ENCODE data around the gene SPOCK1. TPM values are rescaled to one million over a fixed set of nuclear protein-coding genes. Genes with fewer than 3 reads are reported as not detected.

SPOCK1 gene
- total RNA-seq, 1 experiment from 2014 or later: 10.9 TPM

DNA sequence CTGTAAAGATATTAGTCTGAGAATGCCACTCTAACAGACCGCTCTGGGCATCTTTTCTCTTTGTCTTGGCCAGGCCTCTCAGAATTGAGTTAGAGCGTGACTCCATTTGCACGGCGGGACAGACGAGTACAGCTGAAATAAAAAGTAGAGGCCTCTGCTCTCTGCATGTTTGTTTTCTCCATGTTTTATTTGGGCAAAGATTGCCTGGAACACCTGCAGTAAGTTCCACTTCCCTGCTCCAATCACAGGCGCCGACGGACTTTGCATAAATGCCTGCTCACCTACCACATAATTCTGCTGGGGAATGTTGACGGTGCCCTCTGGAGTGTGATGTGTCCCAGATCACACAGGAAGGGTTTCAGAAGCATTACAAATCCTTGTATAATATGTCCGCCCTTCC, 10.6 kb downstream of the SPOCK1 start:
- Histone ChIP-seq H3K4me1 (ENCODE audit: insufficient read depth, low read length) (no peaks in the 10 kb centered on the region), H3K23me2 (ENCODE audit: insufficient read length, low read depth, low read length, poor library complexity, severe bottlenecking) (no peaks in the 10 kb centered on the region), H4K8ac (replicated peaks; ENCODE audit: insufficient read length, low read depth, low read length) (no peak overlapping the region), H3K18ac (ENCODE audit: insufficient read length, low read depth, low read length) (no peak overlapping the region), H3T11ph (ENCODE audit: low read length) (no peak overlapping the region), H4K5ac (ENCODE audit: insufficient read length, low read depth, low read length) (no peak overlapping the region), H2BK15ac (ENCODE audit: low read depth, low read length) (no peak overlapping the region), H2BK12ac (ENCODE audit: insufficient read length, low read depth, low read length) (no peak overlapping the region), H2AK5ac (ENCODE audit: insufficient read length, low read length) (no peak overlapping the region), H3K79me2 (ENCODE audit: insufficient read depth, low read length) (no peaks in the 10 kb centered on the region), H3K9me3 (ENCODE audit: control insufficient read depth, low read depth, low read length) (no peaks in the 10 kb centered on the region), H3K14ac (ENCODE audit: insufficient read depth, low read length) (no peak overlapping the region), H3K27me3 (ENCODE audit: insufficient read depth, low read length) (no peaks in the 10 kb centered on the region), H4K20me1 (ENCODE audit: control insufficient read depth, insufficient read depth, insufficient read length) (peaks cover 2% of the 10 kb centered on the region), H3K4ac (ENCODE audit: low read depth, low read length) (no peak overlapping the region), H3K23ac (ENCODE audit: insufficient read length, low read depth, low read length) (no peak overlapping the region), H4K91ac (ENCODE audit: insufficient read length, low read depth, low read length) (no peak overlapping the region), H2BK20ac (ENCODE audit: low read depth, low read length, poor library complexity, severe bottlenecking) (no peak overlapping the region), H2AFZ (ENCODE audit: low read length) (no peak overlapping the region), H3K79me1 (ENCODE audit: insufficient read depth, low read depth, low read length, poor library complexity, severe bottlenecking) (no peaks in the 10 kb centered on the region), H3K56ac (ENCODE audit: insufficient read length, low read depth, low read length) (no peak overlapping the region), H3K9ac (ENCODE audit: extremely low read depth, insufficient read length, low read length) (no peak overlapping the region), H3K27ac (ENCODE audit: insufficient read length, low read depth, low read length) (no peak overlapping the region), H2BK5ac (ENCODE audit: insufficient read length, low read length) (no peak overlapping the region), H2BK120ac (ENCODE audit: low read depth, low read length, poor library complexity, severe bottlenecking) (no peak overlapping the region), H3K4me2 (ENCODE audit: insufficient read depth, insufficient read length, low read length) (no peak overlapping the region)
- no peaks in the 10 kb centered on the region; a peak in 1 of 7 replicates for H3K36me3 Mint-ChIP-seq (ENCODE audit: insufficient read depth in 1 of 3, low read depth in 3 of 3)
- no peak for TF ChIP-seq CTCF (conservative IDR thresholded peaks at IDR 0.05)
- H3K4me1 Mint-ChIP-seq: no peaks in the 10 kb centered on the region
- no peak for DNase-seq
- H3K27ac Mint-ChIP-seq: no peak overlapping the region
- no peaks in the 10 kb centered on the region; a peak in 1 of 5 replicates for H3K9me3 Mint-ChIP-seq
- no CpG with 5 or more reads among the region's 10 CpGs for WGBS (ENCODE audit: extremely low coverage, insufficient read length, low lambda C conversion rate)
- no peak overlapping the region for H3K4me3 Mint-ChIP-seq
- H3K27me3 Mint-ChIP-seq (ENCODE audit: low read depth): no peaks in the 10 kb centered on the region

All from H9 (cell line).